Body of pancreas (tissue), 4 donors: ENCODE measurements around the gene GADD45A. TPM values are rescaled to one million over a fixed set of nuclear protein-coding genes. Genes with fewer than 3 reads are reported as not detected.

Experiments used
- ATAC-seq: fragments of 150-250 bp; one replicate; pipeline ENCODE4 v1.9.1; 2016
- DNase-seq, 4 donors: peaks; one replicate each; pipeline ENCODE4 v3.0.0-alpha.2; 2019
- H3K27ac ChIP-seq, 4 donors: fragments of 200-600 bp; sonication (generic); 1 replicate in 3 of 4; 2 replicates in 1 of 4; pipeline versions ENCODE4 v1.5.1 to v1.6.1; 2016 to 2019; ENCODE audit warnings: mild to moderate bottlenecking in 1 of 4, mixed read lengths in 1 of 4, moderate library complexity in 1 of 4
- H3K27me3 ChIP-seq, 2 donors: fragments of 200-600 bp; sonication (generic); one replicate each; pipeline ENCODE4 v1.6.0; 2016; ENCODE audit warnings: mild to moderate bottlenecking in 1 of 2
- H3K36me3 ChIP-seq, 2 donors: fragments of 200-600 bp; sonication (generic); replicated peaks in 1 of 2; 2 replicates each; pipeline ENCODE4 v1.5.1; 2016; ENCODE audit warnings: low read depth in 2 of 2; ENCODE audit not compliant: insufficient read depth in 1 of 2
- H3K4me1 ChIP-seq: fragments of 200-600 bp; sonication (generic); one replicate; pipeline ENCODE4 v1.6.0; 2016
- H3K4me3 ChIP-seq, 2 donors: fragments of 200-600 bp; sonication (generic); 1 replicate in 1 of 2; 2 replicates in 1 of 2; pipeline ENCODE4 v1.5.1; 2016 to 2019
- H3K9me3 ChIP-seq, 3 donors: fragments of 200-600 bp; sonication (generic); 1 replicate in 2 of 3; 2 replicates in 1 of 3; pipeline ENCODE4 v1.5.1; 2016
- POLR2A ChIP-seq, 3 donors: fragments of 450-650 bp; IDR thresholded peaks; one replicate each; pipeline ENCODE4 v1.6.1; 2016; ENCODE audit warnings: antibody characterized with exemption in 3 of 3, mild to moderate bottlenecking in 2 of 3
- WGBS, 2 donors: methylation state at CpG; one replicate each; pipeline ENCODE4 v1.1.5; 2017; 5-methylcytosine and 5-hydroxymethylcytosine counted together
- intact Hi-C: fragments of 100-400 bp; cut with DNase I; formaldehyde crosslinking; loops from one replicate; pipeline ENCODE4 v1.15.1; 2023
- total RNA-seq, 2 donors: library from RNA; depleted of rRNA; stranded (reverse); fragments of >200 nt; gene quantifications; one replicate each; pipeline ENCODE4 v1.1.0, GENCODE V29; 2016
- TF ChIP-seq, protein P1 (sequence below), 7 experiments: fragments of 450-650 bp in 4 of 7; fragments of 200-600 bp in 3 of 7; sonication (generic) in 3 of 7; IDR thresholded peaks; one replicate each; pipeline ENCODE4 v1.5.1; 2016 to 2019; ENCODE audit warnings: antibody characterized with exemption in 7 of 7

The GADD45A gene, protein sequence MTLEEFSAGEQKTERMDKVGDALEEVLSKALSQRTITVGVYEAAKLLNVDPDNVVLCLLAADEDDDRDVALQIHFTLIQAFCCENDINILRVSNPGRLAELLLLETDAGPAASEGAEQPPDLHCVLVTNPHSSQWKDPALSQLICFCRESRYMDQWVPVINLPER
- total RNA-seq = 10 to 100 TPM; 18.5 to 28.3 TPM

DNA sequence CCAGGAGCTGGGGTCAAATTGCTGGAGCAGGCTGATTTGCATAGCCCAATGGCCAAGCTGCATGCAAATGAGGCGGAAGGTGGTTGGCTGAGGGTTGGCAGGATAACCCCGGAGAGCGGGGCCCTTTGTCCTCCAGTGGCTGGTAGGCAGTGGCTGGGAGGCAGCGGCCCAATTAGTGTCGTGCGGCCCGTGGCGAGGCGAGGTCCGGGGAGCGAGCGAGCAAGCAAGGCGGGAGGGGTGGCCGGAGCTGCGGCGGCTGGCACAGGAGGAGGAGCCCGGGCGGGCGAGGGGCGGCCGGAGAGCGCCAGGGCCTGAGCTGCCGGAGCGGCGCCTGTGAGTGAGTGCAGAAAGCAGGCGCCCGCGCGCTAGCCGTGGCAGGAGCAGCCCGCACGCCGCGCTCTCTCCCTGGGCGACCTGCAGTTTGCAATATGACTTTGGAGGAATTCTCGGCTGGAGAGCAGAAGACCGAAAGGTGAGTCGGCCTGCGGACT lies at the start of gene GADD45A:
TSS of gene GADD45A (plus strand) at position 135 of the 491 bp plus-strand sequence. CDS start at position 429, 294 bp downstream.
- intact Hi-C loops = loop anchor here (10.0 kb wide), 1 partner anchor 120 kb away; no protein-coding TSS in a partner anchor
- WGBS, 2 donors = 0% methylated on average over 2 to 31 of the region's 39 CpGs
- DNase-seq (peak; percentile 99 to 100 (median 99)), ATAC-seq (peak; percentile 90)
- no peaks in the 10 kb centered on the region for H3K9me3 ChIP-seq
- H3K36me3 ChIP-seq = peaks cover 0 to 1% of the 10 kb centered on the region in 2 donors
- H3K27me3 ChIP-seq = no peaks in the 10 kb centered on the region
- TF ChIP-seq, protein P1, sequence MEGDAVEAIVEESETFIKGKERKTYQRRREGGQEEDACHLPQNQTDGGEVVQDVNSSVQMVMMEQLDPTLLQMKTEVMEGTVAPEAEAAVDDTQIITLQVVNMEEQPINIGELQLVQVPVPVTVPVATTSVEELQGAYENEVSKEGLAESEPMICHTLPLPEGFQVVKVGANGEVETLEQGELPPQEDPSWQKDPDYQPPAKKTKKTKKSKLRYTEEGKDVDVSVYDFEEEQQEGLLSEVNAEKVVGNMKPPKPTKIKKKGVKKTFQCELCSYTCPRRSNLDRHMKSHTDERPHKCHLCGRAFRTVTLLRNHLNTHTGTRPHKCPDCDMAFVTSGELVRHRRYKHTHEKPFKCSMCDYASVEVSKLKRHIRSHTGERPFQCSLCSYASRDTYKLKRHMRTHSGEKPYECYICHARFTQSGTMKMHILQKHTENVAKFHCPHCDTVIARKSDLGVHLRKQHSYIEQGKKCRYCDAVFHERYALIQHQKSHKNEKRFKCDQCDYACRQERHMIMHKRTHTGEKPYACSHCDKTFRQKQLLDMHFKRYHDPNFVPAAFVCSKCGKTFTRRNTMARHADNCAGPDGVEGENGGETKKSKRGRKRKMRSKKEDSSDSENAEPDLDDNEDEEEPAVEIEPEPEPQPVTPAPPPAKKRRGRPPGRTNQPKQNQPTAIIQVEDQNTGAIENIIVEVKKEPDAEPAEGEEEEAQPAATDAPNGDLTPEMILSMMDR (IDR thresholded peaks at IDR 0.05) = peak in 1 of 7 experiments; percentile 20
- TF ChIP-seq POLR2A (IDR thresholded peaks at IDR 0.05) = peak; percentile 98 to 100 (median 98)
- H3K4me1 ChIP-seq = peaks cover 36% of the 10 kb centered on the region
- peak within 1 kb of the TSS; percentile 88 to 98 (median 94) for H3K27ac ChIP-seq
- H3K4me3 ChIP-seq = peak within 1 kb of the TSS; percentile 34 to 81

DNA sequence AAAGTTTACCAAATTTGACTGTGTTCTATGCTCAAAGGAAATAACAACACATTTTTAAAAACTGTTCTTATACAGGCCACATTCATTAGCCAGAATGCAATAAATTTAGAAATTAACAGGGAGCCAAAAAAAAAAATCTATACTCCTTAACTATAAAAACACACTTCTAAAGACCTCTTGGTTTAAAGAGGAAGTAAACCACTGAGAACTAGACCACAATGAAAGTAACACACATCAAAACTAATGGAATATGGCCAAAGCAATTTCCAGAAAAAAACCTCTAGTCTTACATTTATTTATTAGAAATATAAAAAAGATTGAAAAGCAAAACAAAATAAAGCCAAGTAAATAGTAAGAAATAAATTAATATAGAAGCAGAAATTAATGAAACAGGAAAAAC lies 48.9 kb upstream of the GADD45A start:
- Histone ChIP-seq H3K27ac (no peak overlapping the region), H3K27me3 (no peaks in the 10 kb centered on the region), H3K4me3 (no peak overlapping the region), H3K9me3 (no peaks in the 10 kb centered on the region), H3K36me3 (no peaks in the 10 kb centered on the region), H3K4me1 (peaks cover 35% of the 10 kb centered on the region)
- intact Hi-C loops = no loop called here
- DNase-seq (no peak), ATAC-seq (no peak)
- TF ChIP-seq POLR2A (IDR thresholded peaks at IDR 0.05) = no peak
- TF ChIP-seq, protein P1 (IDR thresholded peaks at IDR 0.05) = no peak

DNA sequence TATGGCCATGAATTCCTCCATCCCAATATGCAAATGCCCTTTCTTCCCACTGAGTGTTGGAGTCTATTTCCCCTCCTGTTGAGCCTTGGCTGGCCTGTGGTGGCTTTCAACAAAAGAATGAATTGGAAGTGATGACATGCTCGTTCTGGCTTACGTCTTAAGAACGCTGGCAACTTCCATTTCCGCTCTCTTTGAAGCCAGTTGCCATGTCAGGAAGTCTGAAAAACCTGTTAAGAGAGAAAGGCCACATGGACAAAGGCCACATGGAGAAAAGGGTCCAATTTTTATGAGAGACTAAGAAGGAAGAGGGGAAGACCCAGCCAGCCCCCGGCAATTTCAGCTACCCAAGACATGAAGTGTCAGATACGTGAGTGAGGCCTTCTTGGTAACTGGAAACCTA lies 45.6 kb upstream of the GADD45A start:
- no peaks in the 10 kb centered on the region for H3K36me3 ChIP-seq
- no peak overlapping the region for H3K27ac ChIP-seq
- H3K9me3 ChIP-seq = no peaks in the 10 kb centered on the region
- H3K4me1 ChIP-seq = peaks cover 8% of the 10 kb centered on the region
- TF ChIP-seq POLR2A (IDR thresholded peaks at IDR 0.05) = no peak
- TF ChIP-seq, protein P1 (IDR thresholded peaks at IDR 0.05) = no peak
- ATAC-seq (no peak), DNase-seq (no peak)
- 79 to 85% methylated on average over 6 of the region's 6 CpGs for WGBS, 2 donors
- no peak overlapping the region for H3K4me3 ChIP-seq
- H3K27me3 ChIP-seq = no peaks in the 10 kb centered on the region
- intact Hi-C loops = no loop called here

DNA sequence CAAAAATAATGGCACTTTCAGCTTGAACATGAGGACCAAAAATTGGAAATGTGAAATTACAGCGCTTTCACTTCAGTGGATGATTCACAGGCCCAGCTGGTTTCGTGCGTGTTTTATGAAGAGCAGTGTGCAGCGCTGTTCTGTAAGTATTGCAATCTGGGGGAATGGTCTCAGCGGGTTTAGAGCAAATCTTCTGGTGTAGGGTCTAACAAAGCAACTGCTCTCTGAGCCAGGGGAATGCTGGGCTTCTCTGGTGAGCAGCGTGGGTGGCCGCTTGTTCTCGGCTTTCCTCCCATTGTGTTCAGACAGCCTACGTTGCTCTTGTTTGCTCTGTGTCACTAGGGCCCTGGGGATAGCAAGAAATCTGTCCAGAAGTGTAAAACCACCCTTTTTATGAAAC lies 42.4 kb upstream of the GADD45A start:
- TF ChIP-seq POLR2A (IDR thresholded peaks at IDR 0.05) = no peak
- TF ChIP-seq, protein P1 (IDR thresholded peaks at IDR 0.05) = no peak
- 81 to 95% methylated on average over 9 of the region's 9 CpGs for WGBS, 2 donors

DNA sequence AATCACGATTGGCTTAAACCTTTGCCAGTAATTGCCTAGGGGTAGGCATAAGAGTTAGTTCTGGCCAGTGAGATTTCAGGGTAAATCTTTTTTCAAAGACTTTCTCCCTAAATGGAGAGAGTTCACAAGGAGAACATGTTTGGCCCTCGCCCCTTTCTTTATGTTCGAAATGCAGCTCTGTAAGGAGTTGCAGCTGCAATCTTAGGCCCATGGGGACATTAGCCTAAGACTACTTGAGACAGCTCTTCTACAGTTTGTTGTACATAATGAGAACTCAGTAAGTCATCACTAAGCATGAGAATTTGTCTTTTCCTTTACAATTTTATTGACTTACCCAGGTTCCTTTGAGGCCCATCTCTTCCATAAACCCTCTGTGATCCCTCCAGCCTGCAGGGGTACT lies 40.4 kb upstream of the GADD45A start:
- intact Hi-C loops = no loop called here
- WGBS, 2 donors = 82 to 90% methylated on average over 3 of the region's 3 CpGs
- Histone ChIP-seq H3K4me1 (peaks cover 28% of the 10 kb centered on the region), H3K36me3 (no peaks in the 10 kb centered on the region), H3K27ac (peak overlapping the region in 1 of 4 donors; percentile 80), H3K27me3 (no peaks in the 10 kb centered on the region), H3K9me3 (no peaks in the 10 kb centered on the region), H3K4me3 (no peak overlapping the region)
- no peak for TF ChIP-seq POLR2A (IDR thresholded peaks at IDR 0.05)
- TF ChIP-seq, protein P1 (IDR thresholded peaks at IDR 0.05) = no peak
- no peak for DNase-seq
- no peak for ATAC-seq

More for the DNA sequence above, 42.4 kb upstream of the GADD45A start:
- Histone ChIP-seq H3K9me3 (no peaks in the 10 kb centered on the region), H3K27me3 (no peaks in the 10 kb centered on the region), H3K4me3 (no peak overlapping the region), H3K36me3 (no peaks in the 10 kb centered on the region), H3K27ac (no peak overlapping the region), H3K4me1 (peaks cover 26% of the 10 kb centered on the region)
- no peak for ATAC-seq
- DNase-seq = no peak
- intact Hi-C loops = no loop called here
